ENCODE data around the gene ERGIC1.

ERGIC1 gene

GRCh38 chr5:172988276-172988675, 154.2 kb downstream of the ERGIC1 start:
- TF ChIP-seq CTCF (conservative IDR thresholded peaks at IDR 0.05; ENCODE audit: low read depth, low read length) = no peak
- no peak overlapping the region for H3K4me3 ChIP-seq (ENCODE audit: low read depth, low read length)
- DNase-seq (ENCODE audit: low read depth) = no peak

GRCh38 chr5:172990776-172991175, 156.7 kb downstream of the ERGIC1 start:
- no peak for DNase-seq (ENCODE audit: low read depth)
- no peak overlapping the region for H3K4me3 ChIP-seq (ENCODE audit: low read depth, low read length)
- no peak for TF ChIP-seq CTCF (conservative IDR thresholded peaks at IDR 0.05; ENCODE audit: low read depth, low read length)

GRCh38 chr5:172994405-172994804, 160.4 kb downstream of the ERGIC1 start:
- H3K4me3 ChIP-seq (ENCODE audit: low read depth, low read length) = no peak overlapping the region
- DNase-seq (ENCODE audit: low read depth) = no peak
- no peak for TF ChIP-seq CTCF (conservative IDR thresholded peaks at IDR 0.05; ENCODE audit: low read depth, low read length)

GRCh38 chr5:172999372-172999973, 165.4 kb downstream of the ERGIC1 start:
- TF ChIP-seq CTCF (conservative IDR thresholded peaks at IDR 0.05; ENCODE audit: low read depth, low read length) = no peak
- no peak for DNase-seq (ENCODE audit: low read depth)
- no peak overlapping the region for H3K4me3 ChIP-seq (ENCODE audit: low read depth, low read length)

- no peak overlapping the region for H3K4me3 ChIP-seq (ENCODE audit: low read depth, low read length)
- TF ChIP-seq CTCF (conservative IDR thresholded peaks at IDR 0.05; ENCODE audit: low read depth, low read length) = no peak
- no peak for DNase-seq (ENCODE audit: low read depth)
Observed at GRCh38 chr5:172999974-173000373, 165.9 kb downstream of the ERGIC1 start.

GRCh38 chr5:173001229-173001841, 167.3 kb downstream of the ERGIC1 start:
- no peak for DNase-seq (ENCODE audit: low read depth)
- TF ChIP-seq CTCF (conservative IDR thresholded peaks at IDR 0.05; ENCODE audit: low read depth, low read length) = no peak
- H3K4me3 ChIP-seq (ENCODE audit: low read depth, low read length) = no peak overlapping the region

Data from choroid plexus epithelial cell (primary cell).